Liver (tissue), 9 donors: ENCODE results near the gene DIP2C. TPM values are rescaled to one million over a fixed set of nuclear protein-coding genes. Genes with fewer than 3 reads are reported as not detected.

Experiments
- DNase-seq: peaks from one replicate; pipeline ENCODE4 v3.0.0-alpha.2; 2017; ENCODE audit warnings: low spot score
- H3K27ac ChIP-seq, 2 donors: one replicate each; pipeline ENCODE4 v1.7.0; 2013; ENCODE audit warnings: inconsistent platforms in 2 of 2, low read length in 2 of 2, control low read depth in 1 of 2, low read depth in 1 of 2, mild to moderate bottlenecking in 1 of 2
- H3K27me3 ChIP-seq, 4 donors: one replicate each; pipeline versions ENCODE4 v1.6.1 to v1.7.0; 2013; ENCODE audit warnings: low read length in 3 of 4, inconsistent platforms in 1 of 4, mild to moderate bottlenecking in 1 of 4, moderate library complexity in 1 of 4; ENCODE audit not compliant: control insufficient read depth in 4 of 4, insufficient read depth in 4 of 4
- H3K36me3 ChIP-seq, 4 donors: one replicate each; pipeline versions ENCODE4 v1.6.1 to v1.7.0; 2013; ENCODE audit warnings: low read length in 3 of 4, mild to moderate bottlenecking in 3 of 4, low read depth in 1 of 4, moderate library complexity in 1 of 4; ENCODE audit not compliant: control insufficient read depth in 4 of 4, insufficient read depth in 3 of 4
- H3K4me1 ChIP-seq, 4 donors: one replicate each; pipeline versions ENCODE4 v1.6.1 to v1.7.0; 2013; ENCODE audit warnings: low read length in 3 of 4, mild to moderate bottlenecking in 3 of 4, moderate library complexity in 1 of 4; ENCODE audit not compliant: control insufficient read depth in 4 of 4, insufficient read depth in 4 of 4
- H3K4me3 ChIP-seq, 3 donors: one replicate each; pipeline versions ENCODE4 v1.6.1 to v1.7.0; 2013; ENCODE audit warnings: low read length in 3 of 3, control low read depth in 1 of 3, low read depth in 1 of 3, mild to moderate bottlenecking in 1 of 3
- H3K9ac ChIP-seq, 2 donors: one replicate each; pipeline ENCODE4 v1.7.0; 2013; ENCODE audit warnings: low read length in 2 of 2, mild to moderate bottlenecking in 2 of 2, moderate library complexity in 2 of 2, control low read depth in 1 of 2, low read depth in 1 of 2
- H3K9me3 ChIP-seq, 4 donors: one replicate each; pipeline versions ENCODE4 v1.6.1 to v1.7.0; 2013; ENCODE audit warnings: low read length in 3 of 4; ENCODE audit not compliant: control insufficient read depth in 4 of 4
- EGR1 ChIP-seq, 2 donors: IDR thresholded peaks; 2 replicates each; pipeline ENCODE4 v1.6.1; 2016 to 2018; ENCODE audit warnings: antibody characterized with exemption in 2 of 2, low read depth in 2 of 2
- FOXA2 ChIP-seq: IDR thresholded peaks from 2 replicates; pipeline ENCODE4 v1.6.1; 2016; ENCODE audit warnings: antibody characterized with exemption
- GABPA ChIP-seq, 2 donors: IDR thresholded peaks in 1 of 2; conservative IDR thresholded peaks in 1 of 2; 2 replicates each; pipeline ENCODE4 v1.6.1; 2016; ENCODE audit warnings: antibody characterized with exemption in 2 of 2, mild to moderate bottlenecking in 1 of 2, moderate library complexity in 1 of 2
- HNF4A ChIP-seq, 2 donors: conservative IDR thresholded peaks; 2 replicates each; pipeline ENCODE4 v1.6.1; 2016; ENCODE audit warnings: antibody characterized with exemption in 2 of 2, mild to moderate bottlenecking in 2 of 2
- JUND ChIP-seq, 2 donors: IDR thresholded peaks; 2 replicates each; pipeline ENCODE4 v1.6.1; 2016; ENCODE audit warnings: antibody characterized with exemption in 2 of 2
- RAD21 ChIP-seq, 2 donors: IDR thresholded peaks; 2 replicates each; pipeline ENCODE4 v1.6.1; 2016; ENCODE audit warnings: antibody characterized with exemption in 2 of 2, mild to moderate bottlenecking in 2 of 2
- RXRA ChIP-seq, 2 donors: IDR thresholded peaks; 2 replicates each; pipeline ENCODE4 v1.6.1; 2017 to 2018; ENCODE audit warnings: antibody characterized with exemption in 2 of 2, mild to moderate bottlenecking in 1 of 2
- SP1 ChIP-seq: IDR thresholded peaks from 2 replicates; pipeline ENCODE4 v1.6.1; 2018; ENCODE audit warnings: antibody characterized with exemption, mild to moderate bottlenecking
- TAF1 ChIP-seq: conservative IDR thresholded peaks from 2 replicates; pipeline ENCODE4 v1.6.1; 2016; ENCODE audit warnings: antibody characterized with exemption, mild to moderate bottlenecking
- YY1 ChIP-seq: IDR thresholded peaks from 2 replicates; pipeline ENCODE4 v1.6.1; 2016; ENCODE audit warnings: antibody characterized with exemption, mild to moderate bottlenecking
- WGBS: extraction: QIAGEN DNeasy Blood & Tissue Kit; methylation state at CpG from one replicate; pipeline ENCODE4 v1.1.7; 2013; 5-methylcytosine and 5-hydroxymethylcytosine counted together
- polyA plus RNA-seq, 2 donors: library from polyadenylated mRNA; stranded (reverse) in 1 of 2; unstranded in 1 of 2; fragments of 200-250 nt in 1 of 2; fragments of >200 nt in 1 of 2; fragmentation: Nextera tagmentation in 1 of 2; extraction: Ambion mirVana in 1 of 2; gene quantifications; one replicate each; pipeline versions ENCODE4 v1.2.1 to v1.2.3, GENCODE V29; 2013 to 2015
- total RNA-seq, 2 donors: library from RNA; depleted of rRNA; stranded (reverse); fragments of >200 nt; gene quantifications; one replicate each; pipeline ENCODE4 v1.2.3, GENCODE V29; 2014
- TF ChIP-seq, protein P1 (sequence below): IDR thresholded peaks from 2 replicates; pipeline ENCODE4 v1.6.1; 2016; ENCODE audit warnings: antibody characterized with exemption
- TF ChIP-seq, protein P2 (sequence below): IDR thresholded peaks from 2 replicates; pipeline ENCODE4 v1.6.1; 2016; ENCODE audit warnings: antibody characterized with exemption
- TF ChIP-seq, protein P3 (sequence below): IDR thresholded peaks from 2 replicates; pipeline ENCODE4 v1.6.1; 2016; ENCODE audit warnings: antibody characterized with exemption, mild to moderate bottlenecking
- donor health status: healthy.
- donor health status: healthy.
- donor health status: healthy.
- donor health status: healthy.
- donor health status: healthy.

The DIP2C gene
- total and polyA plus RNA-seq, 4 donors, result 4.2 to 12.2 (median 5.7) TPM

DNA sequence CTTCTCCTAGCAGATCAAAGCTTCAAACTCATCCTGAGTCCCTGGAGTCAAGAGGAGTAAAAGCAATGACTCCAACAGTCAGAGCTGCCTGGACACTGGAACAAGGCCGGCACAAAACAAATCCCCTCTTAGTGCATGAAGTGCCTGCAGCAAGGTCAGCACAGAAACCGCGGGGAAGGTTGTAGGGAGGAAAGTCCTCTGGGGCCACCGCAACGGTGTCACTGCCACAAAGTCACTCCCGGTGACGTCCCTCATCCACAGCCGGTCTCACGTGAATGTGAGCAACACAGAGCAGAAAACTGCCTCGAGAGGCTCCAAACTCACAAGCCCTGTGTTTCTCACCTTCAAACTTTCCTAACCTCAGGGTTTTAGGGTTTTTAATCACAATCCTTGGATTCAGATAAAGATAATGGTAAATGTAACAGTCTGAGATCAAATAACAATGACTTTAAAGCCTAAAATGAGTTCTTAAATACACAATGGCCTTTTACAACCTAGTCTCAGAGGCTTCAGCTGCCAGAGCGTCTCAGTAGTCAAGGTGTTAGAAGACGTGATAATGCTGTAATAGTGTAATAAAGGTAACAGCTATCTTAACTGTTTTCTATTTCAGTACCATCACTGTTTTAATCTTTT lies 279.9 kb downstream of the DIP2C start:
- no peak for DNase-seq

DNA sequence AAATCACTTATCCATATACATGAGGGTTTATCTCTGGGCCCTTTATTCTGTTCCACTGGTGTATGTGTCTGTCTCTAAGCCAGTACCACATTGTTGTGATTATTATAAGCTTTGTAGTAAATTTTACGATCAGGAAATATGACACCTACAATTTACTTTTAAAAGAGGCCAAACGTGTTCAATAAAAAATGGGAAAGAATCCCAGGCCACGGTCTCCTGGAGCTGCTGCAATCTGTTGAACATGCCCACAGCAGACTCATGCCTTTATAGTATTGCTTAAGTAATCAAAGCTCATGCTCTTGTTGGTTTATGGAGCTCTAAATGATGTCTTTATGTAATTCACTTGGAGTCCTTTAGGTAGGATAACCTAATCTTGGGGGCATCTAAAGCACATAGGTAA lies 281.2 kb downstream of the DIP2C start:
- DNase-seq, result no peak
- TF ChIP-seq GABPA (IDR thresholded peaks at IDR 0.05 in 1 of 2, conservative IDR thresholded peaks at IDR 0.05 in 1 of 2), result no peak
- 63% methylated on average over 3 of the region's 3 CpGs for WGBS
- H3K27me3 ChIP-seq, result no peaks in the 10 kb centered on the region
- no peaks in the 10 kb centered on the region for H3K9me3 ChIP-seq
- H3K4me1 ChIP-seq, result no peaks in the 10 kb centered on the region
- H3K9ac ChIP-seq, result no peak overlapping the region
- H3K36me3 ChIP-seq, result peaks cover 2 to 27% (median 10%) of the 10 kb centered on the region in 4 donors
- H3K4me3 ChIP-seq, result no peak overlapping the region
- no peak overlapping the region for H3K27ac ChIP-seq

More for the DNA sequence above, 279.9 kb downstream of the DIP2C start:
- H3K4me1 ChIP-seq, result no peaks in the 10 kb centered on the region
- H3K9me3 ChIP-seq, result no peaks in the 10 kb centered on the region
- no peak overlapping the region for H3K4me3 ChIP-seq
- H3K9ac ChIP-seq, result no peak overlapping the region
- WGBS, result 89% methylated on average over 12 of the region's 12 CpGs
- no peaks in the 10 kb centered on the region for H3K27me3 ChIP-seq
- H3K27ac ChIP-seq, result no peak overlapping the region
- peaks cover 3 to 29% (median 12%) of the 10 kb centered on the region in 4 donors for H3K36me3 ChIP-seq
- TF ChIP-seq SP1, result no peak
- TF ChIP-seq TAF1, result no peak
- TF ChIP-seq YY1, result no peak
- TF ChIP-seq GABPA (IDR thresholded peaks at IDR 0.05 in 1 of 2, conservative IDR thresholded peaks at IDR 0.05 in 1 of 2), result no peak
- TF ChIP-seq EGR1 (IDR thresholded peaks at IDR 0.05; ENCODE audit: low read depth in 2 of 2), result no peak
- no peak for TF ChIP-seq HNF4A (conservative IDR thresholded peaks at IDR 0.05)
- no peak for TF ChIP-seq RAD21 (IDR thresholded peaks at IDR 0.05)
- TF ChIP-seq, protein P1, sequence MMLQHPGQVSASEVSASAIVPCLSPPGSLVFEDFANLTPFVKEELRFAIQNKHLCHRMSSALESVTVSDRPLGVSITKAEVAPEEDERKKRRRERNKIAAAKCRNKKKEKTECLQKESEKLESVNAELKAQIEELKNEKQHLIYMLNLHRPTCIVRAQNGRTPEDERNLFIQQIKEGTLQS, result no peak
- no peak for TF ChIP-seq RXRA (IDR thresholded peaks at IDR 0.05)
- TF ChIP-seq FOXA2, result no peak
- TF ChIP-seq, protein P2, sequence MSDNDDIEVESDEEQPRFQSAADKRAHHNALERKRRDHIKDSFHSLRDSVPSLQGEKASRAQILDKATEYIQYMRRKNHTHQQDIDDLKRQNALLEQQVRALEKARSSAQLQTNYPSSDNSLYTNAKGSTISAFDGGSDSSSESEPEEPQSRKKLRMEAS, result no peak
- TF ChIP-seq, protein P3, sequence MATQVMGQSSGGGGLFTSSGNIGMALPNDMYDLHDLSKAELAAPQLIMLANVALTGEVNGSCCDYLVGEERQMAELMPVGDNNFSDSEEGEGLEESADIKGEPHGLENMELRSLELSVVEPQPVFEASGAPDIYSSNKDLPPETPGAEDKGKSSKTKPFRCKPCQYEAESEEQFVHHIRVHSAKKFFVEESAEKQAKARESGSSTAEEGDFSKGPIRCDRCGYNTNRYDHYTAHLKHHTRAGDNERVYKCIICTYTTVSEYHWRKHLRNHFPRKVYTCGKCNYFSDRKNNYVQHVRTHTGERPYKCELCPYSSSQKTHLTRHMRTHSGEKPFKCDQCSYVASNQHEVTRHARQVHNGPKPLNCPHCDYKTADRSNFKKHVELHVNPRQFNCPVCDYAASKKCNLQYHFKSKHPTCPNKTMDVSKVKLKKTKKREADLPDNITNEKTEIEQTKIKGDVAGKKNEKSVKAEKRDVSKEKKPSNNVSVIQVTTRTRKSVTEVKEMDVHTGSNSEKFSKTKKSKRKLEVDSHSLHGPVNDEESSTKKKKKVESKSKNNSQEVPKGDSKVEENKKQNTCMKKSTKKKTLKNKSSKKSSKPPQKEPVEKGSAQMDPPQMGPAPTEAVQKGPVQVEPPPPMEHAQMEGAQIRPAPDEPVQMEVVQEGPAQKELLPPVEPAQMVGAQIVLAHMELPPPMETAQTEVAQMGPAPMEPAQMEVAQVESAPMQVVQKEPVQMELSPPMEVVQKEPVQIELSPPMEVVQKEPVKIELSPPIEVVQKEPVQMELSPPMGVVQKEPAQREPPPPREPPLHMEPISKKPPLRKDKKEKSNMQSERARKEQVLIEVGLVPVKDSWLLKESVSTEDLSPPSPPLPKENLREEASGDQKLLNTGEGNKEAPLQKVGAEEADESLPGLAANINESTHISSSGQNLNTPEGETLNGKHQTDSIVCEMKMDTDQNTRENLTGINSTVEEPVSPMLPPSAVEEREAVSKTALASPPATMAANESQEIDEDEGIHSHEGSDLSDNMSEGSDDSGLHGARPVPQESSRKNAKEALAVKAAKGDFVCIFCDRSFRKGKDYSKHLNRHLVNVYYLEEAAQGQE, result no peak
- no peak for TF ChIP-seq JUND (IDR thresholded peaks at IDR 0.05)

DNA sequence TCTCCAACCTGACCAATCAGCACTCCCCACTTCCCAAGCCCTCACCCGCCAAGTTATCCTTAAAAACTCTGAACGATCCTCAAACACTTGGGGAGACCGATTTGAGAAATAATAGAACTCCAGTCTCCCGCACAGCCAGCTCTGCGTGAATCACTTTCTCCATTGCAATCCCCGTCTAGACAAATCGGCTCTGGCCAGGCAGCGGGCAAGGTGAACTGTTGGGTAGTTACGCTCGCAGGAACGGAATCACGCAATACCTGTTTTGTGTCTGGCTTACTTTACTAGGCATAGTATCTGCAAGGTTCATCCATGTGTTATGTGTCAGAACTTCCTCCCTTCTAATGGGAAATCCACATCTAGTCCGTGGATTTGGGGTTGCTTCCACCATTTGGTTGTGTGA lies 282.5 kb downstream of the DIP2C start:
- no peak for TF ChIP-seq RXRA (IDR thresholded peaks at IDR 0.05)
- TF ChIP-seq RAD21 (IDR thresholded peaks at IDR 0.05), result no peak
- TF ChIP-seq GABPA (IDR thresholded peaks at IDR 0.05 in 1 of 2, conservative IDR thresholded peaks at IDR 0.05 in 1 of 2), result no peak
- TF ChIP-seq, protein P1, result no peak
- Histone ChIP-seq H3K9me3 (no peaks in the 10 kb centered on the region), H3K9ac (no peak overlapping the region), H3K36me3 (peaks cover 2 to 25% (median 8%) of the 10 kb centered on the region in 4 donors), H3K4me3 (no peak overlapping the region), H3K27me3 (no peaks in the 10 kb centered on the region), H3K4me1 (no peaks in the 10 kb centered on the region), H3K27ac (no peak overlapping the region)
- DNase-seq, result no peak
- WGBS, result 98% methylated on average over 13 of the region's 13 CpGs
